K562 (cell line): ENCODE results near the gene CDHR1. TPM values are rescaled to one million over a fixed set of nuclear protein-coding genes. Genes with fewer than 3 reads are reported as not detected.

Source experiments
- ATAC-seq: fragments of 200-7000 bp; cut with Tn5 transposase; 3 replicates; pipeline ENCODE4 v1.9.1; 2020; ENCODE audit warnings: moderate library complexity
- BruUV-seq: library from RNA; stranded (reverse); fragments of 400-500 nt; replicated peaks from 2 replicates; lab custom pipeline; 2021; lab: Mats Ljungman, UMichigan
- CTCF ChIA-PET: fragments of 300-600 bp; formaldehyde crosslinking; extraction: SDS; loops from one replicate; lab custom pipeline; 2021; ENCODE audit warnings: low intra/inter-chr PET ratio; lab: Yijun Ruan, JAX
- POLR2A ChIA-PET: fragments of 300-600, 350-650 bp; sonication (Branson Sonifier 250); formaldehyde crosslinking; extraction: SDS; loops from one replicate; lab custom pipeline; 2021; ENCODE audit warnings: antibody characterized with exemption, inconsistent platforms; lab: Yijun Ruan, JAX
- DNase-seq, 4 experiments: peaks; one replicate each; pipeline versions ENCODE4 v3.0.0 to v3.0.0-alpha.2; 2011 to 2018; ENCODE audit warnings: low spot score in 3 of 4, mixed read lengths in 3 of 4; ENCODE audit errors: extremely low read depth in 1 of 4
- FAIRE-seq: peaks from 2 replicates; lab custom pipeline; 2011; peaks lifted over from hg19 to GRCh38; lab: Jason Lieb, UNC
- H2AFZ ChIP-seq: 2 replicates; pipeline ENCODE4 v1.6.0; 2011; ENCODE audit warnings: low read depth, low read length, control low read depth, inconsistent platforms
- H3K27ac ChIP-seq: fragments of 200-600 bp; 3 replicates; pipeline ENCODE4 v1.8.0; 2011; ENCODE audit warnings: low read depth, mild to moderate bottlenecking, control low read depth, inconsistent platforms, low read length, moderate library complexity, mixed read lengths; ENCODE audit errors: extremely low read depth
- H3K27me3 ChIP-seq, 2 experiments: fragments of 300-600 bp in 1 of 2; 2 replicates in 1 of 2; 3 replicates in 1 of 2; pipeline versions ENCODE4 v1.6.0 to v1.8.0; 2011; ENCODE audit warnings: inconsistent platforms in 2 of 2, low read length in 2 of 2, mild to moderate bottlenecking in 1 of 2, mixed read lengths in 1 of 2, moderate library complexity in 1 of 2; ENCODE audit not compliant: control insufficient read depth in 2 of 2, insufficient read depth in 2 of 2
- H3K36me3 ChIP-seq: fragments of 300-600 bp; 3 replicates; pipeline ENCODE4 v1.8.0; 2011; ENCODE audit warnings: mild to moderate bottlenecking, low read length, inconsistent platforms; ENCODE audit not compliant: control insufficient read depth, insufficient read depth
- H3K4me1 ChIP-seq, 2 experiments: fragments of 200-600 bp in 1 of 2; replicated peaks in 1 of 2; 2 replicates in 1 of 2; 3 replicates in 1 of 2; pipeline versions ENCODE4 v1.5.1 to v1.8.0; 2011; ENCODE audit warnings: inconsistent platforms in 2 of 2, low read length in 2 of 2, mild to moderate bottlenecking in 1 of 2, mixed read lengths in 1 of 2, moderate library complexity in 1 of 2; ENCODE audit not compliant: control insufficient read depth in 2 of 2, insufficient read depth in 2 of 2
- H3K4me2 ChIP-seq: 2 replicates; pipeline ENCODE4 v1.6.1; 2011; ENCODE audit warnings: low read length, control low read depth, inconsistent platforms, mixed read lengths; ENCODE audit not compliant: insufficient read depth
- H3K4me3 ChIP-seq: fragments of 200-600 bp; sonication (generic), shearing (Covaris generic); 2 replicates; pipeline ENCODE4 v1.5.1; 2016; ENCODE audit warnings: control low read depth, inconsistent platforms
- H3K79me2 ChIP-seq: fragments of 200-600 bp; 3 replicates; pipeline ENCODE4 v1.8.0; 2011; ENCODE audit warnings: low read length, inconsistent platforms; ENCODE audit not compliant: control insufficient read depth, insufficient read depth
- H3K9ac ChIP-seq, 2 experiments: 2 replicates each; pipeline versions ENCODE4 v1.6.0 to v1.6.1; 2011; ENCODE audit warnings: low read depth in 2 of 2, low read length in 2 of 2, control low read depth in 1 of 2, inconsistent platforms in 1 of 2, mild to moderate bottlenecking in 1 of 2, mixed read lengths in 1 of 2; ENCODE audit not compliant: insufficient read depth in 1 of 2
- H3K9me1 ChIP-seq: one replicate; pipeline ENCODE4 v1.6.0; 2011; ENCODE audit warnings: inconsistent platforms, mild to moderate bottlenecking, low read length, moderate library complexity; ENCODE audit not compliant: control insufficient read depth, insufficient read depth
- H3K9me3 ChIP-seq: replicated peaks from 2 replicates; pipeline ENCODE4 v1.5.1; 2011; ENCODE audit warnings: low read depth, low read length, inconsistent platforms; ENCODE audit not compliant: control insufficient read depth, insufficient read depth
- H4K20me1 ChIP-seq: replicated peaks from 2 replicates; pipeline ENCODE4 v1.6.1; 2011; ENCODE audit warnings: low read length, inconsistent platforms, mixed read lengths; ENCODE audit not compliant: control insufficient read depth, insufficient read depth
- ELK1 ChIP-seq: sonication (generic); formaldehyde crosslinking; IDR thresholded peaks from 2 replicates; pipeline ENCODE4 v1.8.1; 2022; ENCODE audit warnings: missing genetic modification reagents
- NR2C1 ChIP-seq, 2 experiments: fragments of 450-650 bp; IDR thresholded peaks; 2 replicates each; pipeline ENCODE4 v1.6.1; 2017; ENCODE audit warnings: mild to moderate bottlenecking in 2 of 2, antibody characterized with exemption in 1 of 2, inconsistent platforms in 1 of 2, missing compliant biosample characterization in 1 of 2, missing genetic modification characterization in 1 of 2
- ZBTB17 ChIP-seq: fragments of 450-650 bp; formaldehyde crosslinking; IDR thresholded peaks from 2 replicates; pipeline ENCODE4 v1.4.0; 2020; ENCODE audit warnings: mild to moderate bottlenecking
- WGBS: fragments of 100-300 bp; shearing (Covaris generic); methylation state at CpG from one replicate; pipeline ENCODE4 v1.1.6; 2016; ENCODE audit warnings: low coverage, mixed read lengths; ENCODE audit not compliant: insufficient coverage; ENCODE audit errors: missing lambda C conversion rate; 5-methylcytosine and 5-hydroxymethylcytosine counted together
- in situ Hi-C: fragments of 300-500 bp; cut with MboI; formaldehyde crosslinking; loops from 4 replicates; pipeline ENCODE4 v1.15.0; 2018; ENCODE audit warnings: inconsistent platforms, mixed read lengths
- intact Hi-C: fragments of 100-400 bp; cut with micrococcal nuclease; formaldehyde crosslinking; loops from 2 replicates; pipeline ENCODE4 v1.14.2; 2022
- polyA plus RNA-seq, 8 experiments: library from polyadenylated mRNA; depleted of rRNA in 4 of 8; stranded (reverse) in 5 of 8; unstranded in 3 of 8; fragments of >200 nt; fragmentation: Nextera tagmentation in 2 of 8; fragmentation: Illumina TruSeq in 1 of 8; extraction: Ambion mirVana in 2 of 8; extraction: Trizol in 1 of 8; gene quantifications; 2 replicates each; pipeline versions ENCODE4 v1.2.1 to v1.2.3, GENCODE V29; 2011 to 2014; ENCODE audit warnings: inconsistent platforms in 1 of 8, missing spikeins in 1 of 8
- total RNA-seq, 7 experiments: library from RNA; depleted of rRNA in 6 of 7; stranded (reverse); fragments of >200 nt in 6 of 7; fragmentation: Illumina TruSeq in 2 of 7; extraction: Trizol in 2 of 7; gene quantifications; 2 replicates each; pipeline versions ENCODE4 v1.2.1 to v1.2.3, GENCODE V29; 2011 to 2021; ENCODE audit warnings: low replicate concordance in 1 of 7

CDHR1 gene
- total and polyA plus RNA-seq, 9 of the 15 experiments (the other 6 are each of a cell fraction or from before 2014, with no cell fraction given), result 0.03 to 0.99 (median 0.20) TPM

DNA sequence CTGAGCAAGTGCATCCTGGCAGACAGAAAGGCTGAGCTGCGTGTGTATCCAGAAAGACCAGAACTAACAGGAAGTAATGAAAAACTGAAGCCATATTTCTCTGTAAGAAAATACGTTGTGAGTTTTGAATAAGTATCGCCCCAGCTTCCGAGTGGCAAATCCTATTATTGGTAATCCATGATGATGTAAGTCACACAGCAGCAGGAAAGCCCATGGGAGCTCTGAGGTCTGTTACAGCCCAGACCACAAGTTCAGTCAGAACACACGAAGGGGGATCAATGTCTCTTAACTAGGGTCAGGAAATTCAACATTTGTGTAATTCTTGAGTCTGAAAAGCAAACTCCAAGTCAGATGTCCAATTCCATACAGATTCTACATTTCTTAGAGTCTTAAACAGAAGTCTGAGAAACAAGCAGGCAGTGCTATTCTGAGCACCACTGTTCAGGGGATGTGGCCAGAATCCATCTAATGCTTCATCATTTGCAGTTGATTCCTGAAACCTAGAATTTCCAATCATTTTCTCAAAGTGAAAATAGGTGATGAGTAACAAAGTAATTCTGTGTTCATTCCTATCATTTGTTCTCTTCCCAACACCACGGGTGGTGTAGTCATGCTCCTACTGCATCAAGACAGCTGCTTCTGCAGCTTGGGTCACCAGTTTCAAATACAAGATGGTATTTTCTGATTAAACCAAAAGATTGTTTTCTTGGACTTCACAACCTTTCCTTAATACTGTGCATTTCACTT, 31.3 kb downstream of the CDHR1 start, which contains the start of gene LRIT2:
Gene LRIT2, minus strand, starts transcription at position 118 of the 747 bp plus-strand sequence. Its CDS starts 24 bp downstream, at position 94.
- Histone ChIP-seq H3K9me3 (no peaks in the 10 kb centered on the region), H3K36me3 (no peaks in the 10 kb centered on the region), H2AFZ (no peak within 1 kb of the TSS), H3K4me3 (no peak within 1 kb of the TSS), H3K27ac (no peak within 1 kb of the TSS), H4K20me1 (no peaks in the 10 kb centered on the region), H3K4me1 (no peaks in the 10 kb centered on the region), H3K9ac (no peak within 1 kb of the TSS)
- ATAC-seq, result no peak
- ChIA-PET CTCF (no interaction called here), POLR2A (interaction anchor here (0.6 to 0.7 kb wide), 2 partner anchors 10 to 17 kb away, joined by 3 read pairs; no protein-coding TSS in a partner anchor)
- BruUV-seq, result no TSS peak
- DNase-seq, result no peak
- intact Hi-C loops, result no loop called here
- TF ChIP-seq ZBTB17 (CRISPR knock-in tag), result no peak
- no peak for TF ChIP-seq ELK1 (CRISPR knock-in tag)
- TF ChIP-seq NR2C1 (IDR thresholded peaks at IDR 0.05), result no peak
- no peak for TF ChIP-seq NR2C1 (tag; IDR thresholded peaks at IDR 0.05)
- TF ChIP-seq, all 486 proteins: peak for 0
- Histone ChIP-seq H3K9me1 (no peaks in the 10 kb centered on the region), H3K4me2 (no peak within 1 kb of the TSS), H3K79me2 (no peaks in the 10 kb centered on the region), H3K27me3 (peaks cover 0 to 14% of the 10 kb centered on the region in 2 experiments; a peak in 3 of 5 replicates)
- no peak for FAIRE-seq
- under 1% methylated on average over 6 of the region's 6 CpGs for WGBS
- in situ Hi-C loops, result no loop called here
